MM.1S (cell line): ENCODE results near the gene DUS2.
"Not testable (repeated sequence)": the region's sequence is repeated elsewhere in the genome, so short reads cannot be mapped to it uniquely, and the experiment has no call there.

Experiments
- DNase-seq: peaks from one replicate; pipeline ENCODE4 v3.0.0-alpha.2; 2015
- H2AFZ ChIP-seq: fragments of 300-600 bp; sonication (generic); 2 replicates; pipeline ENCODE4 v1.6.0; 2016; ENCODE audit warnings: antibody characterized with exemption, low read length
- H3F3A ChIP-seq: fragments of 300-600 bp; sonication (generic); 2 replicates; pipeline ENCODE4 v1.6.1; 2016; ENCODE audit warnings: mild to moderate bottlenecking, antibody characterized with exemption, low read length, moderate library complexity, mixed read lengths; ENCODE audit not compliant: insufficient read depth
- H3K27ac ChIP-seq: fragments of 300-600 bp; sonication (generic); 2 replicates; pipeline ENCODE4 v1.5.1; 2016; ENCODE audit warnings: mild to moderate bottlenecking, low read length
- H3K27me3 ChIP-seq: fragments of 300-600 bp; sonication (generic); replicated peaks from 2 replicates; pipeline ENCODE4 v1.6.0; 2016; ENCODE audit warnings: low read length; ENCODE audit not compliant: insufficient read depth
- H3K36me3 ChIP-seq: fragments of 300-600 bp; sonication (generic); replicated peaks from 2 replicates; pipeline ENCODE4 v1.6.1; 2016; ENCODE audit warnings: mild to moderate bottlenecking, low read length, mixed read lengths; ENCODE audit not compliant: insufficient read depth
- H3K4me1 ChIP-seq: fragments of 300-600 bp; sonication (generic); 2 replicates; pipeline ENCODE4 v1.6.1; 2016; ENCODE audit warnings: low read length, mixed read lengths
- H3K4me2 ChIP-seq: fragments of 300-600 bp; sonication (generic); 2 replicates; pipeline ENCODE4 v1.6.0; 2016; ENCODE audit warnings: low read depth, low read length
- H3K4me3 ChIP-seq: fragments of 300-600 bp; sonication (generic); 2 replicates; pipeline ENCODE4 v1.5.1; 2016; ENCODE audit warnings: low read length, mixed read lengths
- H3K79me2 ChIP-seq: fragments of 300-600 bp; sonication (generic); 2 replicates; pipeline ENCODE4 v1.6.1; 2016; ENCODE audit warnings: mixed run types, low read length, mixed read lengths
- H3K9ac ChIP-seq: fragments of 300-600 bp; sonication (generic); 2 replicates; pipeline ENCODE4 v1.6.1; 2016; ENCODE audit warnings: low read length, mixed read lengths
- H3K9me2 ChIP-seq: fragments of 300-600 bp; sonication (generic); replicated peaks from 2 replicates; pipeline ENCODE4 v1.6.1; 2016; ENCODE audit warnings: mild to moderate bottlenecking, low read length, mixed read lengths; ENCODE audit not compliant: insufficient read depth
- H3K9me3 ChIP-seq: fragments of 300-600 bp; sonication (generic); replicated peaks from 2 replicates; pipeline ENCODE4 v1.6.1; 2016; ENCODE audit warnings: mild to moderate bottlenecking, low read length, mixed read lengths; ENCODE audit not compliant: insufficient read depth
- H4K20me1 ChIP-seq: fragments of 300-600 bp; sonication (generic); 2 replicates; pipeline ENCODE4 v1.6.1; 2016; ENCODE audit warnings: mild to moderate bottlenecking, low read length, moderate library complexity, mixed read lengths; ENCODE audit not compliant: insufficient read depth
- EZH2 ChIP-seq: fragments of 300-600 bp; sonication (generic); optimal IDR thresholded peaks from 2 replicates; pipeline ENCODE3; 2017; ENCODE audit warnings: low read depth, mild to moderate bottlenecking, antibody characterized with exemption, low read length, mixed read lengths
- EZH2phosphoT487 ChIP-seq: fragments of 300-600 bp; sonication (generic); IDR thresholded peaks from 2 replicates; pipeline ENCODE4 v1.6.1; 2018; ENCODE audit warnings: antibody characterized with exemption, low read length
- TF ChIP-seq, protein P1 (sequence below): fragments of 300-600 bp; sonication (generic); IDR thresholded peaks from 2 replicates; pipeline ENCODE4 v1.5.1; 2016; ENCODE audit warnings: antibody characterized with exemption, low read length, mixed read lengths

Gene DUS2

DNA sequence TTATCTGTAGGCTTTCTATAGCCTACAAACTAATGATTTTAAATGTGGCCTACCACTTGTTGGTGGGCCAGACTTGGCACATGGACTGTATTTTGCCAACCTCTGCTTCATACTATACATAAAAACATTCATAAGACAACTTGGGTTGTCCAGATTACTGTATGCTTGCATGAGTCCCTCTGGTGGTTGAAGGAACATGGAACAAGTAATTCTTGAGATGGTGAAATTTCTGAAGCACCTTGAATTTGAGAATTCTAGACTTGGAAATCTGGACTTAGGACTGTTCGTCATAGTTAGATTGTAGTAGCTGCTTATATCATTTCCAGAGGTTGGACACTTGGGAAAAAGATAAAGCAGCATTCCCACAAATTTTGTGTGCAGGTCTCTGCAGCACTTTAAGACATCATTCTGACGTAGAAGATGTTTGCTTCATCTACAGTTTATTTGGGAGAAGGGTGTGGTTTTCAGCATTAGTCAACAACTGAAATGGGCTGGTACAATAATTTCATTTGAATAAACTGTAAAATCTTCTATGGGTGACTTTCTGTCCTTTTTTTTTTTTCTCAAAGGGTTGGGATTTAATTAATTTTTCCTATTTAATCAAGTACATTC is 93.3 kb downstream of the DUS2 start:
- H3K9ac ChIP-seq = no peak overlapping the region

DNA sequence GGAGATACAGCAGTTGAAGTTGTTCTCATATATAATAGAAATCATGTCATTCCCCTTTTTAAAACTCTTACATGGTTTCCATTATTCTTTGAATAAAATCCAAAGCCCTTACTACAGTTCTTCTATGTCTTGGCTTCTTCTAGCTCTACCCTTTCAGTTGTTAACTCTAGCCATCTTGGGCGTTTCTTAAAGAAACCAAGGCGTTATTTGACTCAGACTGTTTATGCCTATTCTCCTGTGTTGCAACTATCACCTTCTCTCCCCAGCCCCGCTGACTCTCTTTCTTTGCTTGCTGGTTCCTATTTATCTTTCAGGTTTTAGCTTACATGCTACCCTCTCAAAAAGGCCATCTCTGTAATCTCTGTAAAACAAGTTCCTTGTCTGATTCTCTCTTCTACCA is 94.8 kb downstream of the DUS2 start:
- no peak overlapping the region for H3K4me3 ChIP-seq
- no peak for DNase-seq
- no peaks in the 10 kb centered on the region for H3K9me2 ChIP-seq
- H4K20me1 ChIP-seq = no peaks in the 10 kb centered on the region; the same call in 1 of the 2 replicates
- no peak overlapping the region for H3K4me2 ChIP-seq
- no peaks in the 10 kb centered on the region for H3K9me3 ChIP-seq
- no peaks in the 10 kb centered on the region for H3K27me3 ChIP-seq
- H3K27ac ChIP-seq = no peak overlapping the region
- no peaks in the 10 kb centered on the region for H3K36me3 ChIP-seq
- TF ChIP-seq EZH2 (no peak), EZH2phosphoT487 (no peak)
- TF ChIP-seq, protein P1, sequence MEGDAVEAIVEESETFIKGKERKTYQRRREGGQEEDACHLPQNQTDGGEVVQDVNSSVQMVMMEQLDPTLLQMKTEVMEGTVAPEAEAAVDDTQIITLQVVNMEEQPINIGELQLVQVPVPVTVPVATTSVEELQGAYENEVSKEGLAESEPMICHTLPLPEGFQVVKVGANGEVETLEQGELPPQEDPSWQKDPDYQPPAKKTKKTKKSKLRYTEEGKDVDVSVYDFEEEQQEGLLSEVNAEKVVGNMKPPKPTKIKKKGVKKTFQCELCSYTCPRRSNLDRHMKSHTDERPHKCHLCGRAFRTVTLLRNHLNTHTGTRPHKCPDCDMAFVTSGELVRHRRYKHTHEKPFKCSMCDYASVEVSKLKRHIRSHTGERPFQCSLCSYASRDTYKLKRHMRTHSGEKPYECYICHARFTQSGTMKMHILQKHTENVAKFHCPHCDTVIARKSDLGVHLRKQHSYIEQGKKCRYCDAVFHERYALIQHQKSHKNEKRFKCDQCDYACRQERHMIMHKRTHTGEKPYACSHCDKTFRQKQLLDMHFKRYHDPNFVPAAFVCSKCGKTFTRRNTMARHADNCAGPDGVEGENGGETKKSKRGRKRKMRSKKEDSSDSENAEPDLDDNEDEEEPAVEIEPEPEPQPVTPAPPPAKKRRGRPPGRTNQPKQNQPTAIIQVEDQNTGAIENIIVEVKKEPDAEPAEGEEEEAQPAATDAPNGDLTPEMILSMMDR = no peak
- no peak overlapping the region for H3K9ac ChIP-seq
- no peaks in the 10 kb centered on the region for H3F3A ChIP-seq
- H3K4me1 ChIP-seq = 0 out of 2 replicates have a peak, but pooled peaks cover 2% of the 10 kb centered on the region
- H2AFZ ChIP-seq = no peak overlapping the region
- H3K79me2 ChIP-seq = peaks cover 100% of the 10 kb centered on the region

More for the DNA sequence above, 93.3 kb downstream of the DUS2 start:
- Histone ChIP-seq H3K36me3 (no peaks in the 10 kb centered on the region), H3K27me3 (no peaks in the 10 kb centered on the region), H3F3A (no peaks in the 10 kb centered on the region), H2AFZ (no peak overlapping the region), H3K4me3 (no peak overlapping the region), H3K79me2 (peaks cover 100% of the 10 kb centered on the region), H3K27ac (no peak overlapping the region), H3K4me2 (no peak overlapping the region), H3K9me2 (no peaks in the 10 kb centered on the region), H3K9me3 (no peaks in the 10 kb centered on the region), H3K4me1 (0 out of 2 replicates have a peak, but pooled peaks cover 2% of the 10 kb centered on the region), H4K20me1 (no peaks in the 10 kb centered on the region; the same call in 1 of the 2 replicates)
- peak; percentile 10 for DNase-seq
- TF ChIP-seq, protein P1 = peak; percentile 35; the same call in 1 of the 2 replicates
- TF ChIP-seq EZH2phosphoT487 = no peak

DNA sequence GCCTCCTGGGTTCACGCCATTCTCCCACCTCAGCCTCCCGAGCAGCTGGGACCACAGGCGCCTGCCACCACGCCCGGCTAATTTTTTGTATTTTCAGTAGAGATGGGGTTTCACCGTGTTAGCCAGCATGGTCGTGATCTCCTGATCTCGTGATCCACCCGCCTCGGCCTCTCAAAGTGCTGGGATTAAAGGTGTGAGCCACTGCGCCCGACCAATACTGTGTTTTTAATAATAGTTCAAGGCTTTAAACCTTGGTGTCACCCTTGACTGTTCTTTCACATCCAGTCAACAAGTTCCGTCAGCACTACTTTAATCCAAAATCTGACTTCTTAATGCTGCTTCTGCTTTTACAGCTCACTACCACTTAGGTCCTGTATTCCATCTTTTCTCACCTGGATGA is 95.9 kb downstream of the DUS2 start:
- H2AFZ ChIP-seq, H3F3A ChIP-seq, H3K9me3 ChIP-seq, H3K4me2 ChIP-seq, H3K4me3 ChIP-seq, H4K20me1 ChIP-seq, H3K9ac ChIP-seq, H3K9me2 ChIP-seq, H3K36me3 ChIP-seq, H3K27ac ChIP-seq, H3K27me3 ChIP-seq, DNase-seq, H3K4me1 ChIP-seq: not testable (repeated sequence)
- H3K79me2 ChIP-seq = peaks cover 97% of the 10 kb centered on the region

DNA sequence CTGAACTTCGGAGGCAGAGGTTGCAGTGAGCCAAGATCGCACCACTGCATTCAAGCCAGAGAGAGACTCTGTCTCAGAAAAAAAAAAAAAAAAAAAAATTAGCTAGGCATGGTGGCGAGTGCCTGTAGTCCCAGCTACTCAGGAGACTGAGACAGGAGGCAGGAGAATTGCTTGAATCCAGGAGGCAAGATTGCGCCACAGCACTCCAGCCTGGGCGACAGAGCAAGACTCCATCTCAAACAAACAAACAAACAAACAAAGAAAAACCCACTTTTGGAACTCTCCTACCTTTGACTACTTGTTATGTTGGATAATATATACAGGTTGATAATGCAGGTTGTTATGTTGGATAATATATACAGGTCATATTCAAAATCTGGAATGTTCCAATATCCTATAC is 97.4 kb downstream of the DUS2 start:
- H3K4me1 ChIP-seq, H3K27ac ChIP-seq, H2AFZ ChIP-seq, H3K9me2 ChIP-seq, H3K4me3 ChIP-seq, H3K4me2 ChIP-seq, H3K9ac ChIP-seq, H3K27me3 ChIP-seq, H3K36me3 ChIP-seq, DNase-seq, H3F3A ChIP-seq, H4K20me1 ChIP-seq, H3K9me3 ChIP-seq: not testable (repeated sequence)
- peaks cover 94% of the 10 kb centered on the region for H3K79me2 ChIP-seq
